Parathyroid adenoma (tissue), 2 donors: ENCODE results near the gene RAP1GAP2.

ENCODE experiments used
- H2AFZ ChIP-seq: fragments of 300-600 bp; sonication (generic); one replicate; pipeline ENCODE4 v1.7.0; 2017; ENCODE audit warnings: antibody characterized with exemption, mild to moderate bottlenecking
- H3K27ac ChIP-seq: fragments of 300-600 bp; sonication (generic); one replicate; pipeline ENCODE4 v1.7.0; 2017
- H3K27me3 ChIP-seq: fragments of 300-600 bp; sonication (generic); one replicate; pipeline ENCODE4 v1.7.0; 2017; ENCODE audit warnings: low read length; ENCODE audit not compliant: control insufficient read depth, insufficient read depth
- H3K36me3 ChIP-seq: fragments of 300-600 bp; sonication (generic); one replicate; pipeline ENCODE4 v1.7.0; 2017; ENCODE audit warnings: low read length; ENCODE audit not compliant: control insufficient read depth, insufficient read depth
- H3K4me1 ChIP-seq: fragments of 300-600 bp; sonication (generic); one replicate; pipeline ENCODE4 v1.7.0; 2017; ENCODE audit warnings: control low read depth
- H3K4me2 ChIP-seq: fragments of 300-600 bp; sonication (generic); one replicate; pipeline ENCODE4 v1.7.0; 2017; ENCODE audit warnings: low read length
- H3K4me3 ChIP-seq: fragments of 300-600 bp; sonication (generic); one replicate; pipeline ENCODE4 v1.7.0; 2017; ENCODE audit warnings: low read depth, low read length
- H3K79me2 ChIP-seq: fragments of 300-600 bp; sonication (generic); one replicate; pipeline ENCODE4 v1.7.0; 2017; ENCODE audit warnings: control low read depth
- H3K9ac ChIP-seq: fragments of 300-600 bp; sonication (generic); one replicate; pipeline ENCODE4 v1.7.0; 2017; ENCODE audit warnings: mild to moderate bottlenecking
- H3K9me3 ChIP-seq: fragments of 300-600 bp; sonication (generic); one replicate; pipeline ENCODE4 v1.7.0; 2017; ENCODE audit warnings: low read length; ENCODE audit not compliant: control insufficient read depth
- CTCF ChIP-seq: fragments of 300-600 bp; sonication (generic); IDR thresholded peaks from one replicate; pipeline ENCODE4 v1.7.0; 2017; ENCODE audit warnings: antibody characterized with exemption, mild to moderate bottlenecking
- donor health status: primary hyperparathyroidism.

Gene RAP1GAP2

GRCh38 chr17:2947996-2948550 lies 151.8 kb downstream of the RAP1GAP2 start:
- Histone ChIP-seq H3K9ac (no peak overlapping the region), H3K36me3 (no peaks in the 10 kb centered on the region), H3K9me3 (no peaks in the 10 kb centered on the region), H2AFZ (no peak overlapping the region), H3K27ac (no peak overlapping the region), H3K4me3 (no peak overlapping the region), H3K27me3 (no peaks in the 10 kb centered on the region), H3K4me1 (no peaks in the 10 kb centered on the region), H3K79me2 (no peaks in the 10 kb centered on the region), H3K4me2 (no peak overlapping the region)
- TF ChIP-seq CTCF, result no peak

- H3K79me2 ChIP-seq, result no peaks in the 10 kb centered on the region
- no peak overlapping the region for H2AFZ ChIP-seq
- H3K9me3 ChIP-seq, result no peaks in the 10 kb centered on the region
- H3K27me3 ChIP-seq, result no peaks in the 10 kb centered on the region
- H3K4me1 ChIP-seq, result no peaks in the 10 kb centered on the region
- TF ChIP-seq CTCF, result no peak
- no peak overlapping the region for H3K9ac ChIP-seq
- no peaks in the 10 kb centered on the region for H3K36me3 ChIP-seq
- no peak overlapping the region for H3K4me3 ChIP-seq
- H3K27ac ChIP-seq, result no peak overlapping the region
- H3K4me2 ChIP-seq, result no peak overlapping the region
These were observed 152.7 kb downstream of the RAP1GAP2 start for GRCh38 chr17:2948721-2949468.

GRCh38 chr17:2949469-2950044 lies 153.3 kb downstream of the RAP1GAP2 start:
- no peak for TF ChIP-seq CTCF
- Histone ChIP-seq H3K79me2 (no peaks in the 10 kb centered on the region), H3K4me1 (no peaks in the 10 kb centered on the region), H3K4me2 (no peak overlapping the region), H3K27me3 (no peaks in the 10 kb centered on the region), H3K4me3 (no peak overlapping the region), H2AFZ (no peak overlapping the region), H3K9ac (no peak overlapping the region), H3K9me3 (no peaks in the 10 kb centered on the region), H3K36me3 (no peaks in the 10 kb centered on the region), H3K27ac (no peak overlapping the region)

- Histone ChIP-seq H3K79me2 (peaks cover under 1% of the 10 kb centered on the region), H3K36me3 (no peaks in the 10 kb centered on the region), H3K27me3 (no peaks in the 10 kb centered on the region), H3K4me3 (no peak overlapping the region), H3K4me2 (no peak overlapping the region), H3K4me1 (peaks cover 7% of the 10 kb centered on the region), H3K27ac (no peak overlapping the region), H2AFZ (no peak overlapping the region), H3K9ac (no peak overlapping the region), H3K9me3 (no peaks in the 10 kb centered on the region)
- no peak for TF ChIP-seq CTCF
These were observed 154.6 kb downstream of the RAP1GAP2 start for GRCh38 chr17:2950846-2951245.
